H9 (cell line): ENCODE data around the gene MRPL20. TPM values are rescaled to one million over a fixed set of nuclear protein-coding genes. Genes with fewer than 3 reads are reported as not detected.

Source experiments
- DNase-seq: peaks from one replicate; pipeline ENCODE4 v3.0.0-alpha.2; 2017
- H2AFZ ChIP-seq: one replicate; pipeline ENCODE4 v1.6.1; 2013; ENCODE audit warnings: mild to moderate bottlenecking, low read length, control low read depth, moderate library complexity
- H2AK5ac ChIP-seq: 2 replicates; pipeline ENCODE4 v1.6.1; 2013; ENCODE audit warnings: low read length, control low read depth, mixed read lengths; ENCODE audit not compliant: insufficient read length
- H2BK120ac ChIP-seq: one replicate; pipeline ENCODE4 v1.6.1; 2013; ENCODE audit warnings: low read depth, mild to moderate bottlenecking, low read length, control low read depth, inconsistent platforms; ENCODE audit not compliant: poor library complexity, severe bottlenecking
- H2BK12ac ChIP-seq: 2 replicates; pipeline ENCODE4 v1.6.1; 2013; ENCODE audit warnings: low read length, control low read depth, mixed read lengths, low read depth; ENCODE audit not compliant: insufficient read length
- H2BK15ac ChIP-seq: 2 replicates; pipeline ENCODE4 v1.6.1; 2013; ENCODE audit warnings: low read depth, low read length, control low read depth
- H2BK20ac ChIP-seq: one replicate; pipeline ENCODE4 v1.6.1; 2013; ENCODE audit warnings: low read depth, mild to moderate bottlenecking, low read length, control low read depth, inconsistent platforms; ENCODE audit not compliant: poor library complexity, severe bottlenecking
- H2BK5ac ChIP-seq: 2 replicates; pipeline ENCODE4 v1.6.1; 2013; ENCODE audit warnings: low read length, control low read depth, mixed read lengths; ENCODE audit not compliant: insufficient read length
- H3K14ac ChIP-seq: 2 replicates; pipeline ENCODE4 v1.6.1; 2013; ENCODE audit warnings: low read length, control low read depth; ENCODE audit not compliant: insufficient read depth
- H3K18ac ChIP-seq: 2 replicates; pipeline ENCODE4 v1.6.1; 2013; ENCODE audit warnings: low read depth, mild to moderate bottlenecking, mixed read lengths, low read length, control low read depth; ENCODE audit not compliant: insufficient read length
- H3K23ac ChIP-seq: 2 replicates; pipeline ENCODE4 v1.6.1; 2013; ENCODE audit warnings: low read length, control low read depth, mixed read lengths, low read depth; ENCODE audit not compliant: insufficient read length
- H3K23me2 ChIP-seq: 2 replicates; pipeline ENCODE4 v1.6.1; 2013; ENCODE audit warnings: low read depth, mild to moderate bottlenecking, mixed read lengths, low read length, control low read depth; ENCODE audit not compliant: insufficient read length, poor library complexity, severe bottlenecking
- H3K27ac ChIP-seq: 2 replicates; pipeline ENCODE4 v1.5.1; 2013; ENCODE audit warnings: low read length, control low read depth, mixed read lengths, low read depth; ENCODE audit not compliant: insufficient read length
- H3K27me3 ChIP-seq: 2 replicates; pipeline ENCODE4 v1.6.1; 2013; ENCODE audit warnings: low read length, control low read depth, inconsistent platforms; ENCODE audit not compliant: insufficient read depth
- H3K4ac ChIP-seq: 2 replicates; pipeline ENCODE4 v1.6.1; 2013; ENCODE audit warnings: low read depth, mild to moderate bottlenecking, control low read depth, inconsistent platforms, low read length, moderate library complexity
- H3K4me1 ChIP-seq: 2 replicates; pipeline ENCODE4 v1.6.1; 2013; ENCODE audit warnings: low read length, control low read depth, inconsistent platforms; ENCODE audit not compliant: insufficient read depth
- H3K4me2 ChIP-seq: 2 replicates; pipeline ENCODE4 v1.6.1; 2013; ENCODE audit warnings: low read length, control low read depth, mixed read lengths; ENCODE audit not compliant: insufficient read length, insufficient read depth
- H3K56ac ChIP-seq: 2 replicates; pipeline ENCODE4 v1.6.1; 2013; ENCODE audit warnings: low read depth, mild to moderate bottlenecking, mixed read lengths, low read length, control low read depth; ENCODE audit not compliant: insufficient read length
- H3K79me1 ChIP-seq: 2 replicates; pipeline ENCODE4 v1.6.1; 2013; ENCODE audit warnings: low read depth, mild to moderate bottlenecking, moderate library complexity, low read length, control low read depth, inconsistent platforms; ENCODE audit not compliant: insufficient read depth, poor library complexity, severe bottlenecking
- H3K79me2 ChIP-seq: 2 replicates; pipeline ENCODE4 v1.6.1; 2013; ENCODE audit warnings: low read length, control low read depth, inconsistent platforms; ENCODE audit not compliant: insufficient read depth
- H3K9ac ChIP-seq: 2 replicates; pipeline ENCODE4 v1.6.1; 2013; ENCODE audit warnings: low read length, control low read depth, mixed read lengths; ENCODE audit not compliant: insufficient read length; ENCODE audit errors: extremely low read depth
- H3K9me3 ChIP-seq: one replicate; pipeline ENCODE4 v1.6.1; 2013; ENCODE audit warnings: low read depth, low read length, inconsistent platforms; ENCODE audit not compliant: control insufficient read depth
- H3T11ph ChIP-seq: one replicate; pipeline ENCODE4 v1.6.1; 2013; ENCODE audit warnings: mild to moderate bottlenecking, low read length, control low read depth, inconsistent platforms
- H4K20me1 ChIP-seq: one replicate; pipeline ENCODE4 v1.6.1; 2013; ENCODE audit not compliant: control insufficient read depth, insufficient read length, insufficient read depth
- H4K5ac ChIP-seq: 2 replicates; pipeline ENCODE4 v1.6.1; 2013; ENCODE audit warnings: low read depth, mild to moderate bottlenecking, mixed read lengths, low read length, control low read depth; ENCODE audit not compliant: insufficient read length
- H4K8ac ChIP-seq: replicated peaks from 2 replicates; pipeline ENCODE4 v1.6.1; 2013; ENCODE audit warnings: low read length, control low read depth, mixed read lengths, low read depth; ENCODE audit not compliant: insufficient read length
- H4K91ac ChIP-seq: 2 replicates; pipeline ENCODE4 v1.6.1; 2013; ENCODE audit warnings: low read depth, mild to moderate bottlenecking, moderate library complexity, mixed read lengths, low read length, control low read depth; ENCODE audit not compliant: insufficient read length
- H3K27ac Mint-ChIP-seq, 3 experiments: 2 replicates in 2 of 3; 3 replicates in 1 of 3; pipeline ENCODE4 v1.8.0; 2020 to 2021; ENCODE audit warnings: mixed read lengths in 3 of 3, mild to moderate bottlenecking in 1 of 3, moderate library complexity in 1 of 3
- H3K27me3 Mint-ChIP-seq: 2 replicates; pipeline ENCODE4 v1.8.0; 2021; ENCODE audit warnings: low read depth, mild to moderate bottlenecking, moderate library complexity, mixed read lengths
- H3K36me3 Mint-ChIP-seq, 3 experiments: 2 replicates in 2 of 3; 3 replicates in 1 of 3; pipeline ENCODE4 v1.8.0; 2020 to 2021; ENCODE audit warnings: low read depth in 3 of 3, mixed read lengths in 3 of 3; ENCODE audit not compliant: insufficient read depth in 1 of 3
- H3K4me1 Mint-ChIP-seq, 2 experiments: 2 replicates each; pipeline ENCODE4 v1.8.0; 2020; ENCODE audit warnings: mixed read lengths in 2 of 2
- H3K4me3 Mint-ChIP-seq, 2 experiments: 2 replicates in 1 of 2; 3 replicates in 1 of 2; pipeline ENCODE4 v1.8.0; 2020 to 2021; ENCODE audit warnings: mild to moderate bottlenecking in 2 of 2, mixed read lengths in 2 of 2, moderate library complexity in 1 of 2
- H3K9me3 Mint-ChIP-seq, 2 experiments: 2 replicates in 1 of 2; 3 replicates in 1 of 2; pipeline ENCODE4 v1.8.0; 2020; ENCODE audit warnings: mild to moderate bottlenecking in 2 of 2, mixed read lengths in 2 of 2, moderate library complexity in 1 of 2
- WGBS: extraction: QIAGEN DNeasy Blood & Tissue Kit; methylation state at CpG from one replicate; pipeline ENCODE4 v1.1.7; 2013; ENCODE audit warnings: missing lambda C conversion rate, low lambda C conversion rate, mixed read lengths; ENCODE audit not compliant: insufficient read length; ENCODE audit errors: extremely low coverage; 5-methylcytosine and 5-hydroxymethylcytosine counted together
- total RNA-seq: library from RNA; stranded (reverse); gene quantifications from 2 replicates; pipeline ENCODE4 v1.2.1, GENCODE V29; 2021
- TF ChIP-seq, protein P1 (sequence below): fragments of 200-600 bp; sonication (generic); conservative IDR thresholded peaks from 3 replicates; pipeline ENCODE4 v1.8.0; 2021; ENCODE audit warnings: antibody characterized with exemption, mild to moderate bottlenecking

The MRPL20 gene
- total RNA-seq, 1 experiment from 2014 or later = 162 TPM

GRCh38 chr1:1354271-1355247 is 52.5 kb downstream of the MRPL20 start:
- peak overlapping the region; percentile 58 to 85 for H3K4me3 Mint-ChIP-seq
- Histone ChIP-seq H3K14ac (no peak overlapping the region), H3K4ac (no peak overlapping the region), H4K91ac (no peak overlapping the region), H4K8ac (no peak overlapping the region), H2AFZ (no peak overlapping the region), H3K23me2 (peaks cover 7% of the 10 kb centered on the region), H3K9me3 (no peaks in the 10 kb centered on the region), H3K4me1 (no peaks in the 10 kb centered on the region; the same call in 1 of the 2 replicates), H2BK15ac (no peak overlapping the region), H3K27me3 (peaks cover 4% of the 10 kb centered on the region; the same call in 1 of the 2 replicates), H3K4me2 (peak overlapping the region; percentile 62), H3K56ac (no peak overlapping the region), H3K79me1 (no peaks in the 10 kb centered on the region), H4K20me1 (no peaks in the 10 kb centered on the region), H3K23ac (no peak overlapping the region), H3K79me2 (no peaks in the 10 kb centered on the region), H3K9ac (no peak overlapping the region), H2BK20ac (no peak overlapping the region), H2BK5ac (no peak overlapping the region), H2AK5ac (no peak overlapping the region), H3T11ph (no peak overlapping the region), H4K5ac (no peak overlapping the region), H2BK12ac (no peak overlapping the region), H3K27ac (no peak overlapping the region), H3K18ac (no peak overlapping the region), H2BK120ac (no peak overlapping the region)
- peaks cover 37% of the 10 kb centered on the region for H3K27me3 Mint-ChIP-seq
- no peak for DNase-seq
- peaks cover 0 to 8% (median 2%) of the 10 kb centered on the region in 3 experiments; a peak in 1 of 7 replicates for H3K36me3 Mint-ChIP-seq
- peak overlapping the region in 1 of 3 experiments; percentile 40; a peak in 1 of 7 replicates for H3K27ac Mint-ChIP-seq
- WGBS = no CpG with 5 or more reads among the region's 116 CpGs
- TF ChIP-seq, protein P1, sequence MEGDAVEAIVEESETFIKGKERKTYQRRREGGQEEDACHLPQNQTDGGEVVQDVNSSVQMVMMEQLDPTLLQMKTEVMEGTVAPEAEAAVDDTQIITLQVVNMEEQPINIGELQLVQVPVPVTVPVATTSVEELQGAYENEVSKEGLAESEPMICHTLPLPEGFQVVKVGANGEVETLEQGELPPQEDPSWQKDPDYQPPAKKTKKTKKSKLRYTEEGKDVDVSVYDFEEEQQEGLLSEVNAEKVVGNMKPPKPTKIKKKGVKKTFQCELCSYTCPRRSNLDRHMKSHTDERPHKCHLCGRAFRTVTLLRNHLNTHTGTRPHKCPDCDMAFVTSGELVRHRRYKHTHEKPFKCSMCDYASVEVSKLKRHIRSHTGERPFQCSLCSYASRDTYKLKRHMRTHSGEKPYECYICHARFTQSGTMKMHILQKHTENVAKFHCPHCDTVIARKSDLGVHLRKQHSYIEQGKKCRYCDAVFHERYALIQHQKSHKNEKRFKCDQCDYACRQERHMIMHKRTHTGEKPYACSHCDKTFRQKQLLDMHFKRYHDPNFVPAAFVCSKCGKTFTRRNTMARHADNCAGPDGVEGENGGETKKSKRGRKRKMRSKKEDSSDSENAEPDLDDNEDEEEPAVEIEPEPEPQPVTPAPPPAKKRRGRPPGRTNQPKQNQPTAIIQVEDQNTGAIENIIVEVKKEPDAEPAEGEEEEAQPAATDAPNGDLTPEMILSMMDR = no peak
- peaks cover 27 to 48% of the 10 kb centered on the region in 2 experiments for H3K4me1 Mint-ChIP-seq
- no peaks in the 10 kb centered on the region for H3K9me3 Mint-ChIP-seq
